GM18511 (cell line): ENCODE data around the gene DNAJC4.
A peak's percentile ranks its signal among the peaks of the same experiment; 100 is the strongest.

Source experiments
- ATAC-seq: cut with Tn5 transposase; IDR thresholded peaks from one replicate; pipeline ENCODE4 v1.9.1; 2021; ENCODE audit warnings: mild to moderate bottlenecking, moderate library complexity; ENCODE audit not compliant: unreplicated experiment

DNAJC4 gene

DNA sequence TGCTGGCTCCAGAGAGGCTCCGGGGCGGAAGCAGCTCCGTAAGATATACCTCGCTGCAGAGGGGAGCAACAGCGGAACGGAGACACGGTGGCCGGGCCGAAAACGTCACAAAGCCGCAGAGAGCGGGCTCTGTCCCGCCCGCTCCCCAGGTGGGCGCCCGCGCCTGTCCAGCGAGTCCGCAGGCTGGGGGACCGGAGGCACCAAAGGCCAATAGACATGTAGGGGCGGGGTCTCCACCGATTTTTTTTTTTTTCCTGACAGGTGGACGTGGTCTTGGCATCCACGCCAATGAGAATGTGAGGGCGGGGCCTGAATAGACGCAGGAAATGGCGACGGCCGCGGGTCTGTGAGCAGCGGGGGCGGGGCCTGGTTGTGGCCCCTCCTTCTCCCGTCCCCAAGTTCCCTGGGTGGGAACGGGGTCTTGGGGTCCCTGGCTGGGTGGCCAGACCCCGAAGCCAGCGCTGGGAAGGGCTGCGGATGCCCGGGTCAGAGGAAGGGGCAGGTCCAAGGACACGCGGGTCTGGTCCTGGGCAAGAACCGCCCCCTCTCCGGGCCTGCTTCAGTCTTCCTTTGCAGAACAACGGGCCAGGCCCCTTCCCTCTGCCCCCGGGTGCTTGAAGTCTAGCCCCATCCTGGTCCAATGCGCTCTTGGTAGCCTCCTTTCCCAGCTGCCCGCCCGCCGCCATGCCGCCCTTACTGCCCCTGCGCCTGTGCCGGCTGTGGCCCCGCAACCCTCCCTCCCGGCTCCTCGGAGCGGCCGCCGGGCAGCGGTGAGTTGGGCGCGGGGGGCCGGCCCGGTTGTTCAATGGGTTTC lies at the start of gene DNAJC4:
Gene DNAJC4 (plus strand): TSS at position 378 of the 814 bp plus-strand sequence. CDS start 307 bp downstream, at position 685.
- ATAC-seq = peak; percentile 46

- ATAC-seq = no peak
Observed at GRCh38 chr11:64180891-64181290, 49.5 kb upstream of the DNAJC4 start.

DNA sequence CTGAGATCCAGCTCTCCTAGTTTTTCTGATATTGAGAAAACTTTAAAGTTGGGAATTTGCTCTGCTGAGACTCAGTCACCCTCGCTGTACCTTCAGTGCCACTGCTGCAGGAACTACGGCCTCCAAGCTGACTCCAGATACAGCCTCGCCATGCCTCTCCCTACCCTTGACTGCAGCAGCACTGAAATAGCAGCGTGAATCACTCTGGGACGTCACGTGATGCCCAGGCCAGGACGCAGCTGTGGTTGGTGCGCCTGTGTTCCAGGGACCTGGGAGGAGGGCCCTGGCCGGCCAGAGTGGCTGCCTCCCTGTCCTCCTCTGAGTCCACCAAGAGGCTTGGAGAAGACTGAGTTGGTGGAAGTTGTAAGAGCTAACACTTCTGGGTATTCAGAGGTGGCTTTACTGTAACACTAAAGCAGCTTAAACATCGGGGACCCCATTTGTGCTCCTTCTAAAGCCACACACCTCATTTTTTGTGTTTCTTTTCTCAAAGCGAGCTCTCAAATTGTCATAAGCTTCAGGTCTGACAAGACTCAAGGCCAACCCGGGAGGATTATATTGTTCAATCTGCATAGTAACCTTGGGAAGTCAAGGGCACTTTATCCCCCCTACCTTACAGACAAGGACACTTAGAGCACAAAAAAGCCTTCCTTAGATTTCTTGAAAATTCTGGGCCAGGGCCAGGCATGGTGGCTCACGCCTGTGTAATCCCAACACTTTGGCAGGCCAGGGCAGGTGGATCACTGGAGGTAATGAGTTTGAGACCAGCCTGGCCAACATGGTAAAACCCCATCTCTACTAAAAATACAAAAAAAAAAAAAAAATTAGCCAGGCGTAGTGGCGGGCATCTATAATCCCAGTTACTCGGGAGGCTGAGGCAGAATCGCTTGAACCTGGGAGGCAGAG lies 48.6 kb upstream of the DNAJC4 start:
- ATAC-seq = no peak

DNA sequence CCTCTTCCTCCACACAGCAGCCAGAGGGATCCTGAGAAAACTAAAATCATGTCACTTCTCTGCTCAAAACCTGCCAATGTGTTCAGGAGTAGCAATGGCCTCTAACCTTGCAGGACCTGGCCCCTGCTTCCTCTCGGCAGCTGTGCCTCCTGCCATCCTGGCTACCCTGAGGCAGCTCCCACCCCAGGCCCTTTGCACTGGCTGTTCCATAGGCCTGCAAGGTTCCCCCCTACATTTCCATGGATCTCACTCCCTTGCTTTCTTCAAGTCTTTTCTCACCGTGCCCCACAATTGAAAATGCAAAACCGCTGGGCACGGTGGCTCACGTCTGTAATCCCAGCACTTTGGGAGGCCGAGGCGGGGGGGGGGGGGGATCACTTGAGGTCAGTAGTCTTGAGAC lies 46.5 kb upstream of the DNAJC4 start:
- ATAC-seq = no peak

GRCh38 chr11:64185175-64185692 lies 45.1 kb upstream of the DNAJC4 start:
- ATAC-seq = peak; percentile 16

DNA sequence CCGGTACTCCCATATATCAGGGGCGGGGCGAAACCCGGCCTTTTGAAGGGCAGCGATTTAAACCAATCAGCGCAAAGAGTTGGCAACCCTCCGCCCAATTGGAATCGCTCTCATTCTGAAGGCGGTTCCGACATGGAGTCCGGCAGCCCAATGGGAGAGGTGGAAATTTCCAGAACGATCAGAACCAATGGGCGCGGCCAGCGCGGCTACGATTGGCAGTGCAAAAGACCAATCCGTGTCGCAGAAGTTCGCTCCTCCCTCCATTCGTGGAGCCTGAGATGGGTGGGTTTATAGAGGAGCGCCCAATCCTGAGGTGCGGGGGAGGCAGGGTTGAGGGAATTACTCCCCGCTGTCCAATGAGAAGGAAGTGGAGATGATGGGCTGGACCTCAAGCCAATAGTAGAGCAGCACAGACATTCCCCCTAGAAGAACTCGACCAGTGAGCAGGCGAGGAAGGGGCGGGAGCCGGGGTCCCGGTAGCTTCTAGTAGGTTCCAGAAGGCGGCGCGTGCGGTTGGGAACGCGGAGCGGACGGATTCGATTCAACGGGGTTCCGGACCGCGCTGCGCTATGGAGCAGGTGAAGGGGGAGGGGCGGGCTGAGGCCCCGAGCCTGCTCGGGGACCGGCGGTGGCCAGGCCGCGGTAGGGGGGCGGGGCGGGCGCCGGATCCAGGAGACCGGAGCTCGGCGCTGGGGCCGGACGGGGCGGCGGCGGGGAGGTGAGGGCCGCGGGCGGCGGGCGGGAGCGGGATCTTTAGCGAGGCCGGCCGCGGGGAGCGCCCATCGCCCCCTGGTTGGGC lies 44.5 kb upstream of the DNAJC4 start, which contains the start of gene STIP1:
Gene STIP1 (plus strand): TSS at position 479 of the 799 bp plus-strand sequence. CDS start 91 bp downstream, at position 570.
- peak; percentile 87 for ATAC-seq

- ATAC-seq = no peak
Observed at GRCh38 chr11:64186492-64187165, 43.7 kb upstream of the DNAJC4 start.

GRCh38 chr11:64192434-64192833 lies 37.9 kb upstream of the DNAJC4 start:
- no peak for ATAC-seq

GRCh38 chr11:64196626-64197025 lies 33.7 kb upstream of the DNAJC4 start:
- no peak for ATAC-seq

- ATAC-seq = no peak
Observed at GRCh38 chr11:64198511-64198910, 31.8 kb upstream of the DNAJC4 start.

DNA sequence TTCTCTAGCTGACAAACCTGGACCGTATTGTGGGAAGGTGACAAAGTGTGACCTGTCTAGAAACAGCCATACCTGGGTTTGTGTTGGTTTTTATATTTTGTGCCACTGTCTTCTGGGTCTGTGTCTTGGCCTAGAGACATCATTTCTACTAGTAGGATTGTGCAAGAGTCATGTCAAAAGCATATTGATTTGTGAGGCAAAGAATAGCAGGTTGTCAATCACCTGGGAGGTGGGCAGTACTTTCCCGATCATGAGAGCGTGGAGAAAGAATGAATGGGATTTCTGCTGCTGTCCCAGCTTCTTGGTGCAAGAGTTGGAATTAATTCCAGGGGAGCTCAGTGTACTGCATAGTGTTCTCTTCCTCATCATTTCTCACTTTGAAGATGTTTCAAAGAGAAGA lies 28.8 kb upstream of the DNAJC4 start:
- no peak for ATAC-seq

GRCh38 chr11:64202992-64203391 lies 27.4 kb upstream of the DNAJC4 start:
- ATAC-seq = no peak

GRCh38 chr11:64203421-64204079 lies 26.8 kb upstream of the DNAJC4 start:
- no peak for ATAC-seq

- no peak for ATAC-seq
Observed at GRCh38 chr11:64204080-64204440, 26.3 kb upstream of the DNAJC4 start.

DNA sequence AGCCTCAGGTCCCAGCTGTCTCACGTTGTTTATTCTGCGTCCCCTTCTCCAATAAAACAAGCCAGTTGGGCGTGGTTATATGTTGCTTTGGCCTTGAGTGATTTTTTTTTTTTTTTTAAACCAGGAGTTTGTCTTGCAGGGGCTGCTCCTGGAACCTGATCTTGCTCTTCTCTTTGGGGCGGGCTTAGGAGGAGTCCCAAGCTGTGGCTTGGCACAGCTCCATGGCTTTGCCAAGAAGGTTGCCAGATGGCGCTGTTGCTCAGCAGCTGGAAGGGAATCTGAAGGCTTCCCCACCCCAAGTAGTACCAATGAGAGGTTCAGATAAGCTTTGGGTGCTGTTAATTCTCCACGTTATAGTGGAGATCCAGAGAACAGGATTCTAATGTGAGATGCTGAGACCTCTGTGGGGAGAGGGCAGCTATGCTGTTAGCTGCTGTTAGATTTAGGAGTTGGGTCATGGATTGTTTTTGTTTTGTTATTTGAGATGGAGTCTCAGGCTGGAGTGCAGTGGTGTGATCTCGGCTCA lies 25.8 kb upstream of the DNAJC4 start:
- ATAC-seq = no peak

DNA sequence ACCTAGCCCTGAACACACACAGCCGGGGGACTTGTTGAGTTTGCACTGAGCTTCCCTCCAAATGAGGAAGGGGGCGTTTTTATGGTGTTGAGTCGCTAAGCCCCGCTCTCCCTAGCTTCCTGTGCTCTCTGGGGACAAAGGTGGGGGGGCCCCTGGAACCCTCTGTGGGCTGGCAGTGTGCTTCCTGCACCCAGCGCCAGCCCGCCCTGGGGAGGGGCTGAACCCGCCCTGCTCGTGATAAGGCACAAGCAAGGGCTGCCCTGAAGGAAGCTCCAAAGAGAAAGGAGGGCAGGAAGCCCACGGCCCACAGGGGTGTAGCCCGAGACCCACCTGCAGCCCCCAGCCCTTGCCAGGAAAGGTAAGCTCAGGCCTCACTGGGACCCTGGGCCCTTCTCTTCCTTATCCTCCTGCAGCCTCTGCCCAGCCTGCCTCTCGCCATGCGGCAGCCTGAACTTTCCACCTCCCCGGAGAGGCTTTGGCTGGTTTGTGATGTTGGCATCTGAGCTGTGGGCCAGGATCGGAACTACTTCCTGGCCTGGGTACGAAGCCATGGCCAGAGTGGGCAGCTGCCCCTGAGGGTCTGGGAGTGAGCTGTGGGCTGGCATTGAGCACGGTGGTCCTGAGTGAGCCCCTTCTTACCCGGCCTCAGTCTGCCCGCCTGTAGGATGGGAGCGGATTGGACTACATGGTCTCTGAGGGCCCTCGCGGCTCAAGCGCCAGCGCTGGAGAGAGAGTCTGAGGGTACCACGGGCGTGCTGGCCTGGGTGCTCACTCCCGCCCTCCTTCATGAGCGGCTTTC lies 23.7 kb upstream of the DNAJC4 start, which contains the start of gene FERMT3:
Gene FERMT3 (plus strand): TSS at position 265 of the 799 bp plus-strand sequence. CDS start 644 bp downstream, outside the sequence.
- peak; percentile 57 for ATAC-seq

GRCh38 chr11:64207256-64208085 lies 22.9 kb upstream of the DNAJC4 start:
- peak; percentile 75 for ATAC-seq
